Embryonic facial prominence (tissue), 1 donor: Measurements from ENCODE around the gene LCORL.
"Not testable (repeated sequence)": the region's sequence is repeated elsewhere in the genome, so short reads cannot be mapped to it uniquely, and the experiment has no call there.

ENCODE experiments used
- DNase-seq: peaks from one replicate; pipeline ENCODE4 v3.0.0-alpha.2; 2016; ENCODE audit errors: extremely low spot score

Gene LCORL

GRCh38 chr4:17932041-17932440 is 89.5 kb downstream of the LCORL start:
- no peak for DNase-seq

- no peak for DNase-seq
Observed at GRCh38 chr4:17930256-17930655, 91.3 kb downstream of the LCORL start.

GRCh38 chr4:17924189-17924588 is 97.4 kb downstream of the LCORL start:
- no peak for DNase-seq

GRCh38 chr4:17921451-17921850 is 100.1 kb downstream of the LCORL start:
- no peak for DNase-seq

- DNase-seq: no peak
Observed at GRCh38 chr4:17920681-17921080, 100.9 kb downstream of the LCORL start.

GRCh38 chr4:17915439-17915838 is 106.1 kb downstream of the LCORL start:
- no peak for DNase-seq

GRCh38 chr4:17912011-17912410 is 109.5 kb downstream of the LCORL start:
- no peak for DNase-seq

GRCh38 chr4:17911608-17912007 is 109.9 kb downstream of the LCORL start:
- no peak for DNase-seq

- no peak for DNase-seq
Observed at GRCh38 chr4:17898553-17899055, 123.0 kb downstream of the LCORL start.

GRCh38 chr4:17895481-17895880 is 126.1 kb downstream of the LCORL start:
- DNase-seq: no peak

- no peak for DNase-seq
Observed at GRCh38 chr4:17894421-17894820, 127.1 kb downstream of the LCORL start.

- DNase-seq: no peak
Observed at GRCh38 chr4:17889692-17890091, 131.9 kb downstream of the LCORL start.

- no peak for DNase-seq
Observed at GRCh38 chr4:17884511-17884910, 137.0 kb downstream of the LCORL start.

- no peak for DNase-seq
Observed at GRCh38 chr4:17884063-17884462, 137.5 kb downstream of the LCORL start.

- no peak for DNase-seq
Observed at GRCh38 chr4:17877661-17878060, 143.9 kb downstream of the LCORL start.

GRCh38 chr4:17876943-17877342 is 144.6 kb downstream of the LCORL start:
- DNase-seq: no peak

GRCh38 chr4:17875402-17876070 is 146.0 kb downstream of the LCORL start:
- DNase-seq: no peak

- no peak for DNase-seq
Observed at GRCh38 chr4:17869327-17869726, 152.2 kb downstream of the LCORL start.

- DNase-seq: no peak
Observed at GRCh38 chr4:17867276-17867675, 154.3 kb downstream of the LCORL start.

- DNase-seq: no peak
Observed at GRCh38 chr4:17866810-17867209, 154.7 kb downstream of the LCORL start.

GRCh38 chr4:17865866-17866363 is 155.6 kb downstream of the LCORL start:
- DNase-seq: no peak

- DNase-seq: not testable (repeated sequence)
Observed at GRCh38 chr4:17861906-17862305, 159.6 kb downstream of the LCORL start.

GRCh38 chr4:17859793-17860406 is 161.7 kb downstream of the LCORL start:
- no peak for DNase-seq
